ENCODE results near the gene ELP6. TPM values are rescaled to one million over a fixed set of nuclear protein-coding genes. Genes with fewer than 3 reads are reported as not detected.
"Not testable (repeated sequence)": the region's sequence is repeated elsewhere in the genome, so short reads cannot be mapped to it uniquely, and the experiment has no call there.

Gene ELP6
- total RNA-seq, 1 experiment from 2014 or later, result 26.9 TPM

GRCh38 chr3:47515100-47515499 is 1.6 kb upstream of the ELP6 start:
- Histone ChIP-seq H3K4me3 (ENCODE audit: low read depth in 2 of 2, low read length in 2 of 2) (no peak overlapping the region), H3K36me3 (ENCODE audit: control insufficient read depth, insufficient read depth, low read length) (no peaks in the 10 kb centered on the region; the same call in 1 of the 2 replicates), H3K27me3 (ENCODE audit: control insufficient read depth, insufficient read depth, low read length) (no peaks in the 10 kb centered on the region), H3K9me3 (ENCODE audit: control insufficient read depth, insufficient read depth, low read depth, low read length) (no peaks in the 10 kb centered on the region), H3K27ac (ENCODE audit: low read length) (no peak overlapping the region), H3K4me1 (ENCODE audit: control insufficient read depth, insufficient read depth, low read length) (peaks cover 7% of the 10 kb centered on the region)
- TF ChIP-seq POLR2AphosphoS5 (IDR thresholded peaks at IDR 0.05; ENCODE audit: low read depth, low read length), result no peak
- no peak for TF ChIP-seq CTCF (IDR thresholded peaks at IDR 0.05)
- no peak for TF ChIP-seq TCF7L2 (IDR thresholded peaks at IDR 0.05; ENCODE audit: low read depth, low read length)
- TF ChIP-seq SIN3A (IDR thresholded peaks at IDR 0.05; ENCODE audit: borderline replicate concordance, insufficient read depth, low read depth, low read length), result no peak
- TF ChIP-seq REST (IDR thresholded peaks at IDR 0.05; ENCODE audit: insufficient read depth in 1 of 2, low read depth in 2 of 2, low read length in 1 of 2), result no peak
- in situ Hi-C loops (cut with HindIII; ENCODE audit: low pct_unique_long_range_greater_than_20kb, low sequenced_read_pairs), result no loop called here
- no TSS peak for BruUV-seq (replicated peaks)
- intact Hi-C loops (cut with micrococcal nuclease; ENCODE audit: unreplicated experiment), result no loop called here
- CTCF ChIA-PET, result no interaction called here
- POLR2A ChIA-PET, result no interaction called here
- DNase-seq (ENCODE audit: low read depth, low spot score) (no peak), ATAC-seq (no peak)

GRCh38 chr3:47512416-47513124 is 942 bp downstream of the ELP6 start:
- peak overlapping the region; percentile 93 for H3K27ac ChIP-seq (ENCODE audit: low read length)
- H3K27me3 ChIP-seq (ENCODE audit: control insufficient read depth, insufficient read depth, low read length), result no peaks in the 10 kb centered on the region
- in situ Hi-C loops (cut with HindIII; ENCODE audit: low pct_unique_long_range_greater_than_20kb, low sequenced_read_pairs) (no loop called here), intact Hi-C loops (cut with micrococcal nuclease; ENCODE audit: unreplicated experiment) (no loop called here)
- H3K9me3 ChIP-seq (ENCODE audit: control insufficient read depth, insufficient read depth, low read depth, low read length), result no peaks in the 10 kb centered on the region
- DNase-seq (ENCODE audit: low read depth, low spot score) (no peak), ATAC-seq (no peak)
- peaks cover 7% of the 10 kb centered on the region for H3K4me1 ChIP-seq (ENCODE audit: control insufficient read depth, insufficient read depth, low read length)
- CTCF ChIA-PET, result no interaction called here
- no peak for TF ChIP-seq CTCF (IDR thresholded peaks at IDR 0.05)
- TF ChIP-seq SIN3A (IDR thresholded peaks at IDR 0.05; ENCODE audit: borderline replicate concordance, insufficient read depth, low read depth, low read length), result no peak
- TF ChIP-seq REST (IDR thresholded peaks at IDR 0.05; ENCODE audit: insufficient read depth in 1 of 2, low read depth in 2 of 2, low read length in 1 of 2), result no peak
- TF ChIP-seq TCF7L2 (IDR thresholded peaks at IDR 0.05; ENCODE audit: low read depth, low read length), result no peak
- no peak for TF ChIP-seq POLR2AphosphoS5 (IDR thresholded peaks at IDR 0.05; ENCODE audit: low read depth, low read length)
- peak overlapping the region; percentile 65 to 79 for H3K4me3 ChIP-seq (ENCODE audit: low read depth in 2 of 2, low read length in 2 of 2)
- no peaks in the 10 kb centered on the region; the same call in 1 of the 2 replicates for H3K36me3 ChIP-seq (ENCODE audit: control insufficient read depth, insufficient read depth, low read length)
- TSS peak; percentile 69 for BruUV-seq (replicated peaks)
- POLR2A ChIA-PET, result interaction anchor here (0.6 kb wide), 1 partner anchor 184 kb away, joined by 6 read pairs; no protein-coding TSS in a partner anchor

- H3K4me1 ChIP-seq (ENCODE audit: control insufficient read depth, insufficient read depth, low read length); H3K36me3 ChIP-seq (ENCODE audit: control insufficient read depth, insufficient read depth, low read length); H3K4me3 ChIP-seq (ENCODE audit: low read depth in 2 of 2, low read length in 2 of 2); BruUV-seq (replicated peaks); POLR2A ChIA-PET; H3K27me3 ChIP-seq (ENCODE audit: control insufficient read depth, insufficient read depth, low read length); CTCF ChIA-PET; intact Hi-C loops (cut with micrococcal nuclease; ENCODE audit: unreplicated experiment); DNase-seq (ENCODE audit: low read depth, low spot score); H3K27ac ChIP-seq (ENCODE audit: low read length); ATAC-seq; H3K9me3 ChIP-seq (ENCODE audit: control insufficient read depth, insufficient read depth, low read depth, low read length); in situ Hi-C loops (cut with HindIII; ENCODE audit: low pct_unique_long_range_greater_than_20kb, low sequenced_read_pairs): not testable (repeated sequence)
Measured at GRCh38 chr3:47505267-47505666, 8.2 kb downstream of the ELP6 start.
